NCI-H748 (cell line): ENCODE results near the gene PPP1R9A.
"Not testable (repeated sequence)": the region's sequence is repeated elsewhere in the genome, so short reads cannot be mapped to it uniquely, and the experiment has no call there.

Experiments used
- DNase-seq: peaks from one replicate; lab custom pipeline; 2025; ENCODE audit not compliant: unreplicated experiment; lab: John Stamatoyannopoulos, UW

Gene PPP1R9A

GRCh38 chr7:94972296-94972695, 64.9 kb downstream of the PPP1R9A start:
- peak; percentile 71 for DNase-seq

- no peak for DNase-seq
Observed at GRCh38 chr7:94973844-94974243, 66.5 kb downstream of the PPP1R9A start.

- no peak for DNase-seq
Observed at GRCh38 chr7:94974423-94974822, 67.0 kb downstream of the PPP1R9A start.

DNA sequence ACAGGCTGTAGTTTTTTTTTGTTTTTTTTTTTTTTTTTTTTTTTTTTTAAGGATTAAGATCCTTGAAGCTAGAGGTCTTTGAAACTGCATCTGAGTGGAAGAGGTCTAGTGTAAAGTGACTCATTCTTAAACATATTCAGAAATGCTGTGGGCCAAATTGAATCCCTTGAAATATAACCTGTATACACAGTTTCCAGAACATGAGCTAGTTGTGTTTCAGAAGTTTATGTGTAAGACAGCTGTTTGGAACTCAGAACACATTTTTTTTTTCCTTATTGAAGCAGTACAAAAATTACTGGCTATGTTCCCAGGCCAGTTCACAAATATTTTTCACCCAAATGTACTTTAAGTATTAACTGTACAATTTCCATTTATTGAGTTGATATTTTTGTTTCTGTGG, 67.9 kb downstream of the PPP1R9A start:
- DNase-seq: no peak

- no peak for DNase-seq
Observed at GRCh38 chr7:94980418-94981142, 73.2 kb downstream of the PPP1R9A start.

DNA sequence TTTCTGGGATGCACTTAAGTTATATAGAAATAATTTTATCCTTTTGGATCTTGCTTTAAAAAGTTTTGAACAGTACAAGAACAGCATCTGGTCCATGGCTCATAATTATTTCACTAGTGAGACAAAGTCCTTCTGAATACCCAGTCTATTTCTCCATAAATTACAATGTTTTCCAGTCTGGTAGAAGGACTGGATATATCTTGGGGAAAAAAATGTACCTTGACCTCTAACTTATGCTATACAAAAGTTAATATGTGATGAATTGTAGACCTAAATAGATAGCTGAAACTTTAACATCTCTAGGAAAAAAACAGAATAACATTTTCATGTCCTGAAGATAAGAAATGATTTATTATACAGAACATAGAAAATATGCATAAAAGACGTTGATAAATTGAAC, 88.5 kb downstream of the PPP1R9A start:
- no peak for DNase-seq

DNA sequence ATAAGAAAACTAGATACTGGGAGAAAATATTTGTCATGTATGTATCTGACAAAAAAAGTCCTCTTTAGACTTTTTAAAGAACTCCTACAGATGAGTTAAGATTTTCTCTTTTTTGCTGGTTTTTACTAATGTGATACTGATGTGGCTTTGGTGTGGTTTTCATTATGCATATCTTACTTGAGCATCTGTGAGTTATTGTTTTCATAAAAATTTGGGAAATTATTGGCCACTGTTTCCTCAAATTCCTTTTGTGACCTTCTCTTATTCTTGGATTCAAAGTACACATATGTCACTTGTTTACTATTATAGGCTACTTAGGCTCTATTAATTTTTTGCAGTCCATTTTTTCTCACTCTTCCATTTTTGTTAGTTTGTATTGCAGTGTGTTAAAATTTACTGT, 89.0 kb downstream of the PPP1R9A start:
- DNase-seq: no peak

DNA sequence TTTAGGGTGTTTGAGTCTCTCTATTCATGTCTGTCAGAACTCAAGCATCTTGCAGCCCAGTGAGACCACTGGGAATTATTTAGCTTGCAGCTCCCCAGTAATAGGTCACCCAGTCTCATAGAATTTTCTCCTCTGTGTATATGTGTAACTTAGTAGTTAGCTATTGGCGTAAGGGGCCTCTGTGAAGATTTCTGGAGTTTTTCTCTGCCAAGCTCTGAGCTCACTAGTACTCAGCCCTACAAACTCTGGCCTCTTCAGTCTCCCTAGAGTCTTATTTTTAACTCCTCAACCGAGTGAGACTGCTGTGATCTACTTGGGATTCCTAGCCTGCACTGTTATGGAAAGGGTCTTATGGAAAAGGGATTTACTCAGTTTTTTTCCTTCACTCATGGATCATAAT, 90.2 kb downstream of the PPP1R9A start:
- no peak for DNase-seq

- no peak for DNase-seq
Observed at GRCh38 chr7:94998266-94999068, 91.1 kb downstream of the PPP1R9A start.

- no peak for DNase-seq
Observed at GRCh38 chr7:94999069-94999351, 91.6 kb downstream of the PPP1R9A start.

DNA sequence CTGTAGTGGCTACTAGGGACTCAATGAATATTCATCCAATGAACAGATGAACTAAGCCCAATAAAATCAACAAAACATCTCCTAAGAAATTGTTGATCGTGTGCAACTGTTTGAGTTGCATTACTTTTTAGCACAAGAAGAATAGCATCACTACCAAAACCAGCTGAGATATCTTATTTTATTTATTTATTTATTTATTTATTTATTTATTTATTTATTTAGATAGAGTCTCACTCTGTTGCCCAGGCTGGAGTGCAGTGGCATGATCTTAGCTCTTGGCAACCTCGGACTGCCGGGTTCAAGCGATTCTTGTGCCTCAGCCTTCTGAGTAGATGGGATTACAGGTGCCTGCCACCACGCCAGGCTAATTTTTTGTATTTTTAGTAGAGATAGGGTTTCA, 92.2 kb downstream of the PPP1R9A start:
- not testable (repeated sequence) for DNase-seq

DNA sequence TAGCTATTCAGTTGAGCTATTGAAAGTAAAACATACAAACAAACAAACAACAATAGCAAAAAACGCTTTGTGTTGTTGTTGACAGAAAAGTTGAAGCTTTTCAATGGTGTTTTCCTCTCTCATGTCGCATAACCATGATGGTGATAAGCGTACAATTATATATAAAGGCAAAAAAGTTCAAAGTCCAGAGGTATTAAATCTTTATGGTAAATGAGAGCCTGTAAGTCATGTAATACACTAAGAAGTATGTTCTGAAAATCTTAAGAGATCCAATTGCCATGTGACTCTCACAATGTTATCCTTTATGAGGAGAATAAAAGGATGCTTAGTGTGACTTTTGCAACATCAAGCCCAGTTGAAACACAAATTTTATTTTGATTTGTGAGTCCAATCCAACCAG, 93.9 kb downstream of the PPP1R9A start:
- no peak for DNase-seq

- no peak for DNase-seq
Observed at GRCh38 chr7:95001815-95002561, 94.6 kb downstream of the PPP1R9A start.

- no peak for DNase-seq
Observed at GRCh38 chr7:95002775-95003174, 95.4 kb downstream of the PPP1R9A start.

GRCh38 chr7:95004618-95005247, 97.3 kb downstream of the PPP1R9A start:
- DNase-seq: peak; percentile 8

GRCh38 chr7:95006010-95006409, 98.6 kb downstream of the PPP1R9A start:
- DNase-seq: no peak

DNA sequence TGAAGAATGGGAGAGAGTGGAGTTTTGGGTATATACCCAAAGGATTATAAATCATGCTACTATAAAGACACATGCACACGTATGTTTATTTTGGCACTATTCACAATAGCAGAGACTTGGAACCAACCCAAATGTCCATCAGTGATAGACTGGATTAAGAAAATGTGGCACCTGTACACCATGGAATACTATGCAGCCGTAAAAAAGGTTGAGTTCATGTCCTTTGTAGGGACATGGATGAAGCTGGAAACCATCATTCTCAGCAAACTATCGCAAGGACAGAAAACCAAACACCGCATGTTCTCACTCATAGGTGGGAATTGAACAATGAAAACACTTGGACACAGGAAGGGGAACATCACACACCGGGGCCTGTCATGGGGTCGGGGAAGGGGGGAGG, 101.4 kb downstream of the PPP1R9A start:
- not testable (repeated sequence) for DNase-seq

- DNase-seq: no peak
Observed at GRCh38 chr7:95011146-95011928, 103.9 kb downstream of the PPP1R9A start.

GRCh38 chr7:95011995-95012394, 104.6 kb downstream of the PPP1R9A start:
- DNase-seq: no peak

DNA sequence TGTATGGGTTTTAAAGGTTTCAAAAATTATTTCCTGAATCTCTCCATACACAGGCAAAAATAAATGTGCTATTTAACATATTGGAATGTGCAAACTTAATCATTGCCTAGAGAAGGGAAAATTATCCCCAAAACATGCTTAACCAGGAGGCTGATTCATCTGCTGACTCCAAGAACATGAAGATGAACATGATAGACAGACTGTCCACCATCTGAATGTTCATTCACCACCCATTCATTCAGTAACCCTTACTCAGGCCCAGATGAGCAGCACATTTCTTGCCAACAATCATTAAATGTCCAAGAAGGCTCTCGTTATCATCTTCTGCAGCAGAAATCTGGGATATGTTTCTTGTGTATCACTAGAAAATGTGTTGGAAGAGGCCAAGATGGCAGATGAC, 110.6 kb downstream of the PPP1R9A start:
- DNase-seq: no peak

- DNase-seq: no peak
Observed at GRCh38 chr7:95026018-95026417, 118.6 kb downstream of the PPP1R9A start.
